MM.1S (cell line): ENCODE measurements around the gene PYM1.

ENCODE experiments used
- DNase-seq: peaks from one replicate; pipeline ENCODE4 v3.0.0-alpha.2; 2015
- H2AFZ ChIP-seq: fragments of 300-600 bp; sonication (generic); 2 replicates; pipeline ENCODE4 v1.6.0; 2016; ENCODE audit warnings: antibody characterized with exemption, low read length
- H3F3A ChIP-seq: fragments of 300-600 bp; sonication (generic); 2 replicates; pipeline ENCODE4 v1.6.1; 2016; ENCODE audit warnings: mild to moderate bottlenecking, antibody characterized with exemption, low read length, moderate library complexity, mixed read lengths; ENCODE audit not compliant: insufficient read depth
- H3K27ac ChIP-seq: fragments of 300-600 bp; sonication (generic); 2 replicates; pipeline ENCODE4 v1.5.1; 2016; ENCODE audit warnings: mild to moderate bottlenecking, low read length
- H3K27me3 ChIP-seq: fragments of 300-600 bp; sonication (generic); replicated peaks from 2 replicates; pipeline ENCODE4 v1.6.0; 2016; ENCODE audit warnings: low read length; ENCODE audit not compliant: insufficient read depth
- H3K36me3 ChIP-seq: fragments of 300-600 bp; sonication (generic); replicated peaks from 2 replicates; pipeline ENCODE4 v1.6.1; 2016; ENCODE audit warnings: mild to moderate bottlenecking, low read length, mixed read lengths; ENCODE audit not compliant: insufficient read depth
- H3K4me1 ChIP-seq: fragments of 300-600 bp; sonication (generic); 2 replicates; pipeline ENCODE4 v1.6.1; 2016; ENCODE audit warnings: low read length, mixed read lengths
- H3K4me2 ChIP-seq: fragments of 300-600 bp; sonication (generic); 2 replicates; pipeline ENCODE4 v1.6.0; 2016; ENCODE audit warnings: low read depth, low read length
- H3K4me3 ChIP-seq: fragments of 300-600 bp; sonication (generic); 2 replicates; pipeline ENCODE4 v1.5.1; 2016; ENCODE audit warnings: low read length, mixed read lengths
- H3K79me2 ChIP-seq: fragments of 300-600 bp; sonication (generic); 2 replicates; pipeline ENCODE4 v1.6.1; 2016; ENCODE audit warnings: mixed run types, low read length, mixed read lengths
- H3K9ac ChIP-seq: fragments of 300-600 bp; sonication (generic); 2 replicates; pipeline ENCODE4 v1.6.1; 2016; ENCODE audit warnings: low read length, mixed read lengths
- H3K9me2 ChIP-seq: fragments of 300-600 bp; sonication (generic); replicated peaks from 2 replicates; pipeline ENCODE4 v1.6.1; 2016; ENCODE audit warnings: mild to moderate bottlenecking, low read length, mixed read lengths; ENCODE audit not compliant: insufficient read depth
- H3K9me3 ChIP-seq: fragments of 300-600 bp; sonication (generic); replicated peaks from 2 replicates; pipeline ENCODE4 v1.6.1; 2016; ENCODE audit warnings: mild to moderate bottlenecking, low read length, mixed read lengths; ENCODE audit not compliant: insufficient read depth
- H4K20me1 ChIP-seq: fragments of 300-600 bp; sonication (generic); 2 replicates; pipeline ENCODE4 v1.6.1; 2016; ENCODE audit warnings: mild to moderate bottlenecking, low read length, moderate library complexity, mixed read lengths; ENCODE audit not compliant: insufficient read depth
- EZH2 ChIP-seq: fragments of 300-600 bp; sonication (generic); optimal IDR thresholded peaks from 2 replicates; pipeline ENCODE3; 2017; ENCODE audit warnings: low read depth, mild to moderate bottlenecking, antibody characterized with exemption, low read length, mixed read lengths
- EZH2phosphoT487 ChIP-seq: fragments of 300-600 bp; sonication (generic); IDR thresholded peaks from 2 replicates; pipeline ENCODE4 v1.6.1; 2018; ENCODE audit warnings: antibody characterized with exemption, low read length
- TF ChIP-seq, protein P1 (sequence below): fragments of 300-600 bp; sonication (generic); IDR thresholded peaks from 2 replicates; pipeline ENCODE4 v1.5.1; 2016; ENCODE audit warnings: antibody characterized with exemption, low read length, mixed read lengths

The PYM1 gene

DNA sequence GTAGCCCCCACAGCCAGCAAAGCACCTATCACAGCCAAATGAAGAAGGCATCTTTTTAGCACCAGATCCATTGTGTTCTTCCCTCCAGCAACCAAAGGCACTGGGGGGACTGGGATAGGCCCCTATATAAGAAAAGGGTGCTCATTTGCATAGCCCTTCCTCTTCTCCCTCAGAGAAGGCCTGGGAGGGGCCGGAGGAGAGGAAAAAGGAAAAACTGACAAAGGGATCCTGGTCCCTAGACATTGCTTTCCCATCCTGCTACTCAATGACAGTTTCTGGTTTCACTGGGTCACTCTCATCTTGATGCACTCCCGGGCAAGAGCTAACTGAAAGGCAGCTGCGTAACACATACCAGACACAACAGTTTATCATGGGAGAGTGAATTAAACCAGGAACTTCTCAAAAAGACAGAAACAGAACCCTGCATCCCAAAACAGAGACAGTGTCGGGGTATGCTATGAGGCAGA, 38.3 kb upstream of the PYM1 start, which contains the start of gene PMEL:
PMEL (minus strand) TSS at position 102 of the 467 bp plus-strand sequence; CDS start at position 71, 31 bp downstream.
- H3K27ac ChIP-seq, result peak within 1 kb of the TSS; percentile 17; the same call in 1 of the 2 replicates
- H3K4me3 ChIP-seq, result peak within 1 kb of the TSS; percentile 96
- H3K9me2 ChIP-seq, result no peaks in the 10 kb centered on the region
- peak within 1 kb of the TSS; percentile 87 for H3K9ac ChIP-seq
- no peaks in the 10 kb centered on the region for H3K36me3 ChIP-seq
- H2AFZ ChIP-seq, result peak within 1 kb of the TSS; percentile 93
- peak within 1 kb of the TSS; percentile 94 for H3K4me2 ChIP-seq
- H3K4me1 ChIP-seq, result peaks cover 5% of the 10 kb centered on the region
- H3K79me2 ChIP-seq, result peaks cover 9% of the 10 kb centered on the region
- no peaks in the 10 kb centered on the region for H4K20me1 ChIP-seq
- no peaks in the 10 kb centered on the region for H3K27me3 ChIP-seq
- no peaks in the 10 kb centered on the region for H3K9me3 ChIP-seq
- peak; percentile 24 for DNase-seq
- TF ChIP-seq EZH2phosphoT487, result no peak
- TF ChIP-seq, protein P1, sequence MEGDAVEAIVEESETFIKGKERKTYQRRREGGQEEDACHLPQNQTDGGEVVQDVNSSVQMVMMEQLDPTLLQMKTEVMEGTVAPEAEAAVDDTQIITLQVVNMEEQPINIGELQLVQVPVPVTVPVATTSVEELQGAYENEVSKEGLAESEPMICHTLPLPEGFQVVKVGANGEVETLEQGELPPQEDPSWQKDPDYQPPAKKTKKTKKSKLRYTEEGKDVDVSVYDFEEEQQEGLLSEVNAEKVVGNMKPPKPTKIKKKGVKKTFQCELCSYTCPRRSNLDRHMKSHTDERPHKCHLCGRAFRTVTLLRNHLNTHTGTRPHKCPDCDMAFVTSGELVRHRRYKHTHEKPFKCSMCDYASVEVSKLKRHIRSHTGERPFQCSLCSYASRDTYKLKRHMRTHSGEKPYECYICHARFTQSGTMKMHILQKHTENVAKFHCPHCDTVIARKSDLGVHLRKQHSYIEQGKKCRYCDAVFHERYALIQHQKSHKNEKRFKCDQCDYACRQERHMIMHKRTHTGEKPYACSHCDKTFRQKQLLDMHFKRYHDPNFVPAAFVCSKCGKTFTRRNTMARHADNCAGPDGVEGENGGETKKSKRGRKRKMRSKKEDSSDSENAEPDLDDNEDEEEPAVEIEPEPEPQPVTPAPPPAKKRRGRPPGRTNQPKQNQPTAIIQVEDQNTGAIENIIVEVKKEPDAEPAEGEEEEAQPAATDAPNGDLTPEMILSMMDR, result no peak
- TF ChIP-seq EZH2, result no peak
- H3F3A ChIP-seq, result peaks cover 6% of the 10 kb centered on the region; the same call in 1 of the 2 replicates

DNA sequence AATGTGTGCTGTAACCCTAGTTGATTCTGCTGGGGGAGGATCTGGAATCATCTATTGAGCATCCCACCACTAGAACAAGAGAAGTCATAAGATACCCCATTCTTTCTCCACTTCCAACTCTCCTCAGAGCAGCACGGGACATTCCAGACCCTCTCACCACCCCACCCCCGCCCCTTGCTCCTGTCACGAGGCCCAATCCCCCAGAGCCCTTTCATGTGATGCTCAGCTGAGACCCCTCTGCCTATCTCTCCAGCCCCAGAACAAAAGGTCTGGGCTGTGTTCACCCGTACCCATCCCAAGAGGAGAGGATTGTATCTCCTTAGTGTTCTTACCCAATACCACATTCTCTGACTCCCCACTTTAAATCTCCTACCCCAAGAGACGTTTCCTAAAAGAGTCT, 37.5 kb upstream of the PYM1 start:
- Histone ChIP-seq H3K9me2 (no peaks in the 10 kb centered on the region), H3F3A (peaks cover 6% of the 10 kb centered on the region; the same call in 1 of the 2 replicates), H3K79me2 (peaks cover 9% of the 10 kb centered on the region), H4K20me1 (no peaks in the 10 kb centered on the region), H3K36me3 (no peaks in the 10 kb centered on the region), H3K9ac (no peak overlapping the region), H3K27me3 (no peaks in the 10 kb centered on the region), H3K4me2 (no peak overlapping the region), H2AFZ (peak overlapping the region; percentile 93; the same call in 1 of the 2 replicates), H3K27ac (no peak overlapping the region), H3K4me3 (no peak overlapping the region), H3K9me3 (no peaks in the 10 kb centered on the region), H3K4me1 (peaks cover 5% of the 10 kb centered on the region)
- TF ChIP-seq EZH2phosphoT487 (no peak), EZH2 (no peak)
- TF ChIP-seq, protein P1, result no peak
- no peak for DNase-seq

DNA sequence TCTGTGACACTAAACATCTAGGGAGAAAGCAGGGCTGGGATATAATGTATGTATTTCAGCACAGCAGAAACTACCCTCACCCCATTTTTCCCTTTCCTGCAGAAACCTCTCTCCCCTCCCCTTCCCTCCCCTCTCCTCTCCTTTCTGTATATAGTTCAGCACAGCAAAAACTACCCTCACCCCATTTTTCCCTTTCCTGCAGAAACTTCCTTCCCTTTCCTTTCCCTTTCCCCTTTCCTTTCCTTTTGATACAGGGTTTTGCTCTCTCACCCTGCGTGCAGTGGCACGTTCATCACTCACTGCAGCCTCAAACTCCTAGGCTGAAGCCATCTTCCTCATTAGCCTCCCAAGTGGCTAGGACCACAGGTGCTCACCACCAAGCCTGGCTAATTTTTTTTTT, 36.1 kb upstream of the PYM1 start:
- TF ChIP-seq EZH2, result no peak
- TF ChIP-seq, protein P1, result no peak
- no peak for TF ChIP-seq EZH2phosphoT487
- no peak overlapping the region for H3K4me2 ChIP-seq
- H4K20me1 ChIP-seq, result no peaks in the 10 kb centered on the region
- H3K9me2 ChIP-seq, result no peaks in the 10 kb centered on the region
- H3K27ac ChIP-seq, result no peak overlapping the region
- no peaks in the 10 kb centered on the region for H3K27me3 ChIP-seq
- peaks cover 6% of the 10 kb centered on the region; the same call in 1 of the 2 replicates for H3F3A ChIP-seq
- H2AFZ ChIP-seq, result no peak overlapping the region
- H3K9ac ChIP-seq, result no peak overlapping the region
- no peaks in the 10 kb centered on the region for H3K9me3 ChIP-seq
- peaks cover 5% of the 10 kb centered on the region for H3K4me1 ChIP-seq
- no peak overlapping the region for H3K4me3 ChIP-seq
- no peak for DNase-seq
- no peaks in the 10 kb centered on the region for H3K36me3 ChIP-seq
- H3K79me2 ChIP-seq, result peaks cover 9% of the 10 kb centered on the region
